ENCODE data around the gene LHX4. TPM values are rescaled to one million over a fixed set of nuclear protein-coding genes. Genes with fewer than 3 reads are reported as not detected.

The LHX4 gene
- total and polyA plus RNA-seq, 2 of the 8 experiments (the other 6 are each of a cell fraction or from before 2014, with no cell fraction given), result 0.85 to 4.9 TPM

DNA sequence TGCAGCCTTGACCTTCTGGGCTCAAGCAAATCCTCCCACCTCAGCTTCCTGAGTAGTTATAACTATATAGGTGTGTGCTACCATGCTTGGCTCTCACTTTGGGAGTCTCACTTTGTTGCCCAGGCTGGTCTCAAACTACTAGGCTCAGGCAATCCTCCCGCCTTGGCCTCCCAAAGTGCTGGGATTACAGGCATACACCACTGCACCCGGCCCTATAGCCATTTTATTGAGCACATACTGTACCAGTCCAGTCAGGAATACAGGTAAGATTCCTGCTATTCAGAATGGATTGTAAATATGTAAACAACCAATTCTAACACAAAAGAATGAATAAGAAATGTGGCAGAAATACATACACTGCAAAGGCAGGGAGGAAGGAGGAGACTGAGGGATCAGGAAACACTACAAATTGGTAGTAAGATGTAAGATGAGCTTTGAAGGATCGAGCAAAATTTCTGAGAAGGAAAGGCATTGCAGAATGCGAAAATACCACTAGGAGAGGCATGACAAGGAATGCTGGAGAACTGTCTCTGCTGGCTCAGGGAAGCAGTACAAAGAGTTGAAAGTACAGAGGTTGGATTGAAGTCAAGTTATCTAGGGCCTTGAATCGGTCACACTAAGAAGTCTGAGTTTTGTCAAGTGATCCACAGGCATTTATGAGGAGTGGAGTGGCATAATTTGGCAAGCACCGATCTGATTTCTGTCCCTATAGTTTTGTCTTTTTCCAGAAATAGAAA, 60.4 kb downstream of the LHX4 start:
- Histone ChIP-seq H2BK15ac (ENCODE audit: low read length) (no peak overlapping the region), H2AK5ac (ENCODE audit: low read depth, low read length) (0 out of 2 replicates have a peak overlapping the region, but pooled peaks have one; percentile 11), H3K23ac (ENCODE audit: insufficient read length) (no peak overlapping the region), H4K8ac (ENCODE audit: extremely low read depth, insufficient read depth, low read length) (no peak overlapping the region), H3K27ac (ENCODE audit: low read depth, low read length) (no peak overlapping the region), H3K9me3 (ENCODE audit: insufficient read depth in 2 of 2, low read depth in 1 of 2, low read length in 1 of 2) (no peaks in the 10 kb centered on the region), H3K79me1 (ENCODE audit: low read depth, low read length) (no peaks in the 10 kb centered on the region), H4K20me1 (replicated peaks in 1 of 2; ENCODE audit: control insufficient read depth in 1 of 2, insufficient read depth in 2 of 2, low read length in 2 of 2) (no peaks in the 10 kb centered on the region), H3K23me2 (ENCODE audit: low read depth, low read length) (no peaks in the 10 kb centered on the region), H2BK120ac (replicated peaks; ENCODE audit: low read depth, low read length) (no peak overlapping the region), H4K5ac (ENCODE audit: insufficient read length, low read depth, low read length) (no peak overlapping the region), H4K91ac (replicated peaks; ENCODE audit: insufficient read length, low read length) (no peak overlapping the region), H3K14ac (ENCODE audit: insufficient read length) (no peak overlapping the region), H3K18ac (ENCODE audit: extremely low read depth, low read length) (no peak overlapping the region), H3K4me2 (ENCODE audit: insufficient read depth in 1 of 2, low read depth in 2 of 2, low read length in 2 of 2) (no peak overlapping the region), H2AFZ (ENCODE audit: low read length) (no peak overlapping the region), H2BK5ac (ENCODE audit: low read depth, low read length) (no peak overlapping the region), H3K4me1 (replicated peaks in 1 of 4; ENCODE audit: control insufficient read depth in 3 of 4, insufficient read depth in 4 of 4, low read length in 3 of 4) (no peaks in the 10 kb centered on the region), H3K9ac (replicated peaks in 1 of 4; ENCODE audit: extremely low read depth in 1 of 4, low read depth in 3 of 4, low read length in 3 of 4) (0 out of 7 replicates have a peak overlapping the region, but pooled peaks of 1 of the 4 experiments have one; percentile 21), H3K4me3 (ENCODE audit: extremely low read depth in 1 of 4, insufficient read depth in 2 of 4, low read depth in 3 of 4, low read length in 4 of 4) (no peak overlapping the region), H2BK12ac (ENCODE audit: low read depth, low read length) (no peak overlapping the region), H3K27me3 (replicated peaks in 1 of 4; ENCODE audit: control insufficient read depth in 3 of 4, extremely low read depth in 1 of 4, insufficient read depth in 3 of 4, low read length in 3 of 4) (no peaks in the 10 kb centered on the region), H3K79me2 (ENCODE audit: control insufficient read depth in 1 of 2, insufficient read depth in 2 of 2, low read length in 2 of 2) (no peaks in the 10 kb centered on the region), H3K36me3 (ENCODE audit: control insufficient read depth in 2 of 4, insufficient read depth in 4 of 4, low read length in 3 of 4) (peaks cover 0 to 6% (median 0%) of the 10 kb centered on the region in 4 experiments; a peak in 1 of 8 replicates), H3K4ac (replicated peaks; ENCODE audit: insufficient read length, low read depth, low read length) (no peak overlapping the region), H2BK20ac (ENCODE audit: low read length) (no peak overlapping the region), H3K56ac (replicated peaks; ENCODE audit: insufficient read length, low read depth, low read length) (no peak overlapping the region)
- ChIA-PET CTCF (ENCODE audit: partially characterized antibody) (interaction anchor here (0.9 to 1.7 kb wide), 6 partner anchors 18 to 193 kb away, joined by 3 to 7 read pairs (median 3); no protein-coding TSS in a partner anchor), POLR2A (ENCODE audit: partially characterized antibody) (no interaction called here)
- WGBS, 2 experiments (ENCODE audit: extremely low coverage in 1 of 2, insufficient coverage in 1 of 2, insufficient read length in 1 of 2, insufficient replicate concordance in 2 of 2, low coverage in 1 of 2, low lambda C conversion rate in 2 of 2, missing lambda C conversion rate in 1 of 2), result 91% methylated on average over 6 of the region's 6 CpGs; no CpG with 5 or more reads in 1 of the 2 experiments
- FAIRE-seq, result no peak
- DNase-seq (ENCODE audit: low read depth in 1 of 2, low spot score in 2 of 2), result no peak
- TF ChIP-seq CBX5 (IDR thresholded peaks at IDR 0.05; ENCODE audit: low read depth, low read length) (no peak), EP300 (IDR thresholded peaks at IDR 0.05; ENCODE audit: borderline replicate concordance in 1 of 2, low read depth in 2 of 2, low read length in 2 of 2) (no peak), ATF2 (IDR thresholded peaks at IDR 0.05; ENCODE audit: low read length) (no peak), NRF1 (IDR thresholded peaks at IDR 0.05; ENCODE audit: low read depth, low read length) (no peak), RBBP5 (IDR thresholded peaks at IDR 0.05; ENCODE audit: borderline replicate concordance, low read depth, low read length) (no peak), POU5F1 (IDR thresholded peaks at IDR 0.05; ENCODE audit: low read depth, low read length) (no peak), KDM4A (IDR thresholded peaks at IDR 0.05; ENCODE audit: low read depth, low read length, severe bottlenecking) (no peak), CHD1 (IDR thresholded peaks at IDR 0.05; ENCODE audit: low read depth, low read length) (no peak), TBP (IDR thresholded peaks at IDR 0.05; ENCODE audit: low read depth, low read length) (no peak), HDAC2 (IDR thresholded peaks at IDR 0.05; ENCODE audit: borderline replicate concordance in 1 of 2, low read depth in 2 of 2, low read length in 2 of 2) (no peak)

All from H1 (cell line).